Measurements from ENCODE around the gene GALNT14.

Gene GALNT14

DNA sequence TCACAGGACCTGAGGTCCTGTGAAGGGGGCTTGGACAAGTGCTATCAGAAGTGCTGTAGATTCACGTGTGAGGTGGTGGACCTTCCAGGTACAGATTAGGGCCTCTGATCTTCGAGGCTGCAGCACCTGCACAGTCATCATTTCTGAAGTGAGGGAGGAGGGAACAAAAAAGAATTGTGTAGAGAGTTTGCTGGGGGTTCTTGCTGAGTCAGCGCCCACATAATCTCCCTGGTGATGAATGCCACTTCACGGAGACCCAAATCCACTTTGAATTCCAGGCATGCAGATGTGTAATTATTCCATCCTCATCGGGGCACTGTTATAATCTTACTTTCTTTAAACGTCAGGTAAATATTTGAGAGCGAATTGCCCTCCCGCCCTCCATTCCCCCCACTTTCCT, 202.4 kb downstream of the GALNT14 start:
- peaks cover 22 to 23% of the 10 kb centered on the region in 2 donors for H3K27me3 Mint-ChIP-seq
- no peak overlapping the region for H3K27ac Mint-ChIP-seq
- H3K36me3 Mint-ChIP-seq (ENCODE audit: insufficient read depth), result no peaks in the 10 kb centered on the region
- H3K9me3 Mint-ChIP-seq, result no peaks in the 10 kb centered on the region
- ATAC-seq (replicated peaks) (no peak), DNase-seq (no peak)
- H3K4me3 Mint-ChIP-seq, result no peak overlapping the region
- no peaks in the 10 kb centered on the region for H3K4me1 Mint-ChIP-seq (ENCODE audit: low read depth in 2 of 2)

DNA sequence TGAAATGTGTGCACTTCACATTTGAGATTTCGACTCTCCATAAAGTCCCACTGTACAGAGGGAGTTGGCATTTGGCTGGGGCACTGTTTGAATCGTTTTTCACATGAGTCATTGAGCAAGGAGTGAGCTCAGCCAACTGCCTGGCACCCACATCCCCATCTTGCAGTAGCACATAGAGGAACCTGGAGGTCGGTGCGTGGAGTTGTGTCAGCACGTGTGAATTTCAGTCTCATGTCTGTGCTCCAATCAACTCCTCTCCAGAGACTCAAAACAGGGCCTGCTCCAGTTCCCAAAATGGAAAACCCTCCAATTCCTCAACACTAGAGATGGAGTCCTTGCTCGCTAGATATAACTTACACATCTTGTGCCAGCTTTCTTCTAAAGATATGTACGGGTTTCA, 204.2 kb downstream of the GALNT14 start:
- Mint-ChIP-seq H3K27me3 (peaks cover 9 to 10% of the 10 kb centered on the region in 2 donors), H3K27ac (no peak overlapping the region), H3K9me3 (no peaks in the 10 kb centered on the region), H3K4me3 (no peak overlapping the region), H3K36me3 (ENCODE audit: insufficient read depth) (no peaks in the 10 kb centered on the region), H3K4me1 (ENCODE audit: low read depth in 2 of 2) (no peaks in the 10 kb centered on the region)
- DNase-seq (no peak), ATAC-seq (replicated peaks) (no peak)

DNA sequence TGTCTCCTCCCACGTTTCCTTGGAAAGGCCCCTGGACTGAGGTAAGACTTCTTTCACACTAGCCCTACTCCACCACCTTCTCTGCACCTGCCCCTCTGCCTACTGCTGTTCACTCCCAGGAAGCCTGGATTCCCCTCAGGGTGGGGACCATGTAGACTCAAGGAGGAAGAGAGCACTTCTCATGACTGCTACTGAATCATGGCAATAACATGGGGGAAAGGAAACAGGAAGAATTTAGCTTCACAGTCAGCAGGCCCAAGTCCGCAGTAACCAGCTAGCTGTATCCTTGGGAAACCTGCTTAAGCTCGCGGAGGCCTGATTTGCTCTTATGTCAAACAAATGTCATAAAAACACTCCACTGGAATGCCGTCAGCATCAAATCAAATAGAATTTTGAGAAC, 204.7 kb downstream of the GALNT14 start:
- ATAC-seq (replicated peaks) (no peak), DNase-seq (no peak)
- H3K27ac Mint-ChIP-seq, result no peak overlapping the region
- H3K9me3 Mint-ChIP-seq, result no peaks in the 10 kb centered on the region
- H3K27me3 Mint-ChIP-seq, result peaks cover 3 to 5% of the 10 kb centered on the region in 2 donors
- H3K4me3 Mint-ChIP-seq, result no peak overlapping the region
- H3K36me3 Mint-ChIP-seq (ENCODE audit: insufficient read depth), result no peaks in the 10 kb centered on the region
- H3K4me1 Mint-ChIP-seq (ENCODE audit: low read depth in 2 of 2), result no peaks in the 10 kb centered on the region

DNA sequence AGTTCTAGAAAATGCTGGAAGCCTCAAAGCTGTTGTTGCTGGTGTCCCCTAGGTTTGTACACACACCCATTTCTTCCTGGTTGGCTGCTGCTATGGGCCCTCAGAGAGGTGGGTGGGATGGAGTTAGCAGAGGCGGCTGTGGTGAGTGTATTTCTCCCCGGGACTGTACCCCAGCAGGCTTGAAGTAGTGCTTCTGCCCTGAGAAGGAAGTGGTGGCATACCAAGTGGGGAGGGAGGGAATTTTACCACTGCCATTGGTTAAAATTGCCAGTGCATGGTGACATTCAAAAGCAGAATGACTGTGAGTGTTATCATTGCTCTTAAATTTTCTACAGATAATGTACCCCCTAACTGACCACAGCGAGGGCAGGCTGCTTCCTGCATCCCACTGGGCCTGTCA, 205.4 kb downstream of the GALNT14 start:
- no peak overlapping the region for H3K27ac Mint-ChIP-seq
- no peaks in the 10 kb centered on the region for H3K36me3 Mint-ChIP-seq (ENCODE audit: insufficient read depth)
- H3K9me3 Mint-ChIP-seq, result no peaks in the 10 kb centered on the region
- H3K27me3 Mint-ChIP-seq, result no peaks in the 10 kb centered on the region
- ATAC-seq (replicated peaks), result no peak
- H3K4me1 Mint-ChIP-seq (ENCODE audit: low read depth in 2 of 2), result no peaks in the 10 kb centered on the region
- DNase-seq, result no peak
- H3K4me3 Mint-ChIP-seq, result no peak overlapping the region

DNA sequence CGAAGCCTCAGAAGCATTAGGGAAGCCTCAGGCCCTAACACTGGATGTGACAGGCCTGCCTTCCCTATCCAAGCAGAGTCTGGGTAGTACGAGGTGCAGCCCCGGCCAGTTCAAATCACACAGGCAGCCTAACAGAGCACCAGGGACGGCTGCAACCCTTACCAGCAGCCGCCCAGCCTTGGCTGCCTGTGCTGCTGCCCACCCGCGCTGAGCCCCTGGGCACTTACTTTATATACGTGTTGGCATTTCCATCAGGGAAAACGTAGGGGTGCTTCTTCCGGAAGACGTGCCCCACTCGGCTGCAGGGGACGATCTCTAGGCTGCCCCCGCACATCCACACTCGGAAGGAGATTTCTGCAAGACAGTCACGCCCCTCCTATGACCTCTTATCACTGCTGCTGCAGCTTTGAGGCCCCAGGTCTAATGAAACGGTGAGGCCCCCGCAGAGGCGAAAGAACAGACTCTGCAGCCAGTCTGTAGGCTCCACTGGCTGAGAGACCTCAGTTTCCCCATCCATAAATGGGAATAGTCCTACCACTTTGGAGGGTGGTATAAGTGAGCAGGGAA, 206.3 kb downstream of the GALNT14 start:
- no peaks in the 10 kb centered on the region for H3K4me1 Mint-ChIP-seq (ENCODE audit: low read depth in 2 of 2)
- no peak overlapping the region for H3K27ac Mint-ChIP-seq
- no peak overlapping the region for H3K4me3 Mint-ChIP-seq
- H3K27me3 Mint-ChIP-seq, result no peaks in the 10 kb centered on the region
- DNase-seq (no peak), ATAC-seq (replicated peaks) (no peak)
- H3K9me3 Mint-ChIP-seq, result no peaks in the 10 kb centered on the region
- no peaks in the 10 kb centered on the region for H3K36me3 Mint-ChIP-seq (ENCODE audit: insufficient read depth)

DNA sequence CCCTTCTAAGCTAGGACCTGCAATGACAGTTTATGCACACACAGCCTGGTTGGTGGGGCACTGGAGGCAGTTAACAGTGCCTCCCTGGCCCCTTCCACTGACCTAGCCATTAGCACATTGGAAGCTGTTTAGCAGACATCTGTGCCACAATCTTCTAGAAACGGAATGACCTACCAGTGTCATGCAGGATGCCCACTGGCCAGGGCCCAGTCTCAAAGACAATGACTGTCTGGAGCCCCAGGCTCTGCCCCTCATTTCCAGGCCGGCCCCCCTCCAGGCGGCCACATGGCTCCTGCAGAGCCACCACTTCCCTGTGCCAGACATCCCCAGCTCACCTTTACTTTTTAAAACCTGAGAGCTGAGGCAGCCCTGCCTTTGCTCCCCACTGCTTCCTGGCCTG, 207.5 kb downstream of the GALNT14 start:
- Mint-ChIP-seq H3K36me3 (ENCODE audit: insufficient read depth) (no peaks in the 10 kb centered on the region), H3K9me3 (no peaks in the 10 kb centered on the region), H3K27ac (no peak overlapping the region), H3K4me3 (no peak overlapping the region), H3K4me1 (ENCODE audit: low read depth in 2 of 2) (no peaks in the 10 kb centered on the region), H3K27me3 (no peaks in the 10 kb centered on the region)
- DNase-seq (no peak), ATAC-seq (replicated peaks) (no peak)

DNA sequence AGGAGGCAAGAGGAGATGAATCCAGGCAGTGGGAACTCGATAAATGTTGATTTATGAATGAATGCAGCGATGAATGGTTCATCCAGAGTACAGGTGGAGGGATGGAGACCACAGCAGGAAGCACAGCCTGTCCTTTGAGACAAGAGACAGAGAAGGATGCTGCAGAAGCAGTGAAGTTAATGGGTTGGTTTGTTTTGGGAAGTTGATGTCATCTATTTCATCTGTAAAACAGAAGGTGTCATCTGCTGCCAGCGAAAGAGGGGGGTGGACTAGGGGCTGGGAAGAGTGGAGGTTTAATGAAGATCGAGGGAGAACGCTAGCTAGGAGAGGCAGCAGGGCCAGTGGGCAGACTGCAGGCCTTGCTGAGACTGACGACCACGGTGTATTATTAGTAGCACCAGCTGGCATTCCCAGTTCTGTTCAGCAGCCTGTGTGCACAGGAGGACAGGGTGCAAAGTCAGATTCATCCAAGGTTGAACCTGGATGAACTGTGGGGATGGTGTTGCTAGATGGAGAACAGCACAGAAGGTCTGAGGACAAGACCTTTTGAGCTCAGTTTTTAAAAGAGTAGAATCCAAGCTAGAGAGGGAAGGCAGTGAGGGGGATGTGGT, 210.7 kb downstream of the GALNT14 start:
- no peaks in the 10 kb centered on the region for H3K4me1 Mint-ChIP-seq (ENCODE audit: low read depth in 2 of 2)
- H3K9me3 Mint-ChIP-seq, result no peaks in the 10 kb centered on the region
- DNase-seq (no peak), ATAC-seq (replicated peaks) (no peak)
- H3K27me3 Mint-ChIP-seq, result peaks cover 0 to 3% of the 10 kb centered on the region in 2 donors
- no peak overlapping the region for H3K27ac Mint-ChIP-seq
- H3K36me3 Mint-ChIP-seq (ENCODE audit: insufficient read depth), result no peaks in the 10 kb centered on the region
- no peak overlapping the region for H3K4me3 Mint-ChIP-seq

DNA sequence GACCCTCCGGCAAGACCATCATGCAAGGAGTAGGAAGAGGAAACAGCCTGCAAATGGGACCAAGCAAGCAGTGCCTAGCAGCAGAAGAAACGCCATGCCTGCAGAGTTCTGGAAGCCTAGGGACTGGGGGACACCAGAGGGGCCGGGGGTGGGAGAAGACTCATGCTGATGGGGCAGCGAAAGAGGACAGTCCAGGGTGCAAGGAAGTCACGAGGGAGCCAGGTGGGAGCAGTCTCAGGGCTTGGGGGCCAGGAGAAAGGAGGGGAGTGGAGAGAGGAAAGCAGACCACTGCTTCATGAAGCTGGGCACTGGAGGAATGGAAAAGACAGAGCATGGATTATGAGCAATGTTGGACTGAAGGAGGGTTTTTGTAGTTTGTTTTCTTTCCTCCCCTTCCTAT, 211.6 kb downstream of the GALNT14 start:
- H3K36me3 Mint-ChIP-seq (ENCODE audit: insufficient read depth), result no peaks in the 10 kb centered on the region
- H3K27ac Mint-ChIP-seq, result no peak overlapping the region
- DNase-seq (no peak), ATAC-seq (replicated peaks) (no peak)
- no peaks in the 10 kb centered on the region for H3K9me3 Mint-ChIP-seq
- H3K27me3 Mint-ChIP-seq, result peaks cover 0 to 9% of the 10 kb centered on the region in 2 donors
- H3K4me1 Mint-ChIP-seq (ENCODE audit: low read depth in 2 of 2), result no peaks in the 10 kb centered on the region
- no peak overlapping the region for H3K4me3 Mint-ChIP-seq

DNA sequence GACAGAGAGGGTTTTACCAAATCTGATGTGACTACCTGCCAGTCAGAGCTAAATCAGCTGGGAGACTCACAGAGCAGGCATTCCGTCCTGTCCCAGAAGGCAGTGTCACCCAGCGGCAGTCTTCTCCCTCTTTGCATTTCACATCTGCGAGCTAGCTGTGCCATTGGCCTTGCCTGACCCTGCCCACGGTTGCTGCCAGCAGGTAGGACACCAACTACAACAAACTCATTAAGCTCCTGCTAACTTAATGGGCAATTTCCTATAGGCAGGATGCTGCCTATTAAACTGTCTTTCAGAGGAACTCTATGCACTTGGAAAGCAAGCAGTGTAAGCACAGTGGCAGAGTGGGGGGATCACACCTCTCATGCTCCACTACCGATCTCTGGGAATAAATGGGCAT, 214.6 kb downstream of the GALNT14 start:
- no peaks in the 10 kb centered on the region for H3K4me1 Mint-ChIP-seq (ENCODE audit: low read depth in 2 of 2)
- H3K27ac Mint-ChIP-seq, result no peak overlapping the region
- no peak for ATAC-seq (replicated peaks)
- H3K4me3 Mint-ChIP-seq, result no peak overlapping the region
- H3K27me3 Mint-ChIP-seq, result peaks cover 0 to 16% of the 10 kb centered on the region in 2 donors
- no peaks in the 10 kb centered on the region for H3K36me3 Mint-ChIP-seq (ENCODE audit: insufficient read depth)
- H3K9me3 Mint-ChIP-seq, result no peaks in the 10 kb centered on the region
- DNase-seq, result no peak

DNA sequence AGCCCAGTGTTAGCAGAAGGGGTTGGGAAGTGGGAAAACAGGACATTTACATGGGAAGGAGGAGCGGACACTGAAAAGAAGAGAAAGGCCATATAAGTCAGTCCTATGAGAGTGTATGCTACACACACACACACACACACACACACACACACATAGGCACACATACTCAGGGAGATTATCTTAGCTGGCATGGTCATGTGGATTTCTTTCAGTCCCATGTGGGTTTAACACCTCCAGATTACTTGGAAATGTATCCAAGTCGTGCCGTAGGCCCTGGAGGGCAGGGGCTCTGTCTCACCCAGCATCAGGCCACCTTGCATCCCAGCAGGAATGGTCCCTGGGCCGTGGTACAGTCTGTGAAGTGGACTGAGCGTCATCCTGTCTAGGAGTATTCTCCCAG, 217.7 kb downstream of the GALNT14 start:
- DNase-seq (no peak), ATAC-seq (replicated peaks) (no peak)
- no peaks in the 10 kb centered on the region for H3K4me1 Mint-ChIP-seq (ENCODE audit: low read depth in 2 of 2)
- H3K36me3 Mint-ChIP-seq (ENCODE audit: insufficient read depth), result no peaks in the 10 kb centered on the region
- peaks cover 0 to 30% of the 10 kb centered on the region in 2 donors for H3K27me3 Mint-ChIP-seq
- H3K9me3 Mint-ChIP-seq, result no peaks in the 10 kb centered on the region
- no peak overlapping the region for H3K27ac Mint-ChIP-seq
- H3K4me3 Mint-ChIP-seq, result no peak overlapping the region

DNA sequence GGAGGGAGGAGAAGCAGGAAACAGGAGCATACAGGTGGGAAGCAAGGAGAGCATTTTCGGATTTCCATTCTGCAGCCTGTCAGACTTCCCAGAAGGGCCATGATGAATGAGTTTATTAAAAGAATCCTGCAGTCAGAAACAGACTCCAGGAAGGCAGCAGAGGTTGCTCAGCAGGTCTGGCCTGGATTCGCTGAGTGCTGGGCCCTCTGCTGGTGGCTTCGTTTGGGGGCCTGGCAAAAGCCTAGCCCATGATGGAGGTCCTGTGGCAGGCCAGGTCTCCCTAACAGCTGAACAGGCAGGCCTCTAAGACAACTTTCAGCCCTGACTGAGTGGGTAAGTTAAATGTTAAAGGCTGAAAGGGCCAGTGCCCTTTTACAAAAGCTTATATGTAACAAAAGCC, 222.8 kb downstream of the GALNT14 start:
- H3K36me3 Mint-ChIP-seq (ENCODE audit: insufficient read depth), result no peaks in the 10 kb centered on the region
- H3K27me3 Mint-ChIP-seq, result peaks cover 4 to 41% of the 10 kb centered on the region in 2 donors
- no peak overlapping the region for H3K27ac Mint-ChIP-seq
- peaks cover 0 to 2% of the 10 kb centered on the region in 2 donors for H3K4me1 Mint-ChIP-seq (ENCODE audit: low read depth in 2 of 2)
- ATAC-seq (replicated peaks), result no peak
- no peaks in the 10 kb centered on the region for H3K9me3 Mint-ChIP-seq
- no peak for DNase-seq
- no peak overlapping the region for H3K4me3 Mint-ChIP-seq

DNA sequence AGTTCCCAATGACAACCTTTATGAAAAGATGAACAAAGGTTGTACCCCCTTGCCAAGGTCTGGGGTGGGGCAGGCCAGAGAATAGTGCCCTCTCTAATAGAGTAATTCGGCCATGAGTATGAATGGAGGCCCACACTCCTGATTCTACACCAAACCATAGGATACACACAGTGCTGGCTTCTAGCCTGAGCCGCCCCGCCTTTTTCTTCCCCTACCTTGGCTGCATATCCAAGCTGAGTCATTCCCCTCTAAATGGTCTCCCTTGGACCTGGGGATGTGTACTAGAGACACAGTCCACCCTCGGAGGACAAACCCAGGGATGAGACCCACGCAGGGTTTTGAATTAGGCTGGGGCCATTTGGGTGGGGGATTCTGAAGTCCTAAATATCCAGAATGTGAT, 223.8 kb downstream of the GALNT14 start:
- Mint-ChIP-seq H3K27me3 (peaks cover 4 to 41% of the 10 kb centered on the region in 2 donors), H3K9me3 (no peaks in the 10 kb centered on the region), H3K4me1 (ENCODE audit: low read depth in 2 of 2) (peaks cover 0 to 2% of the 10 kb centered on the region in 2 donors), H3K27ac (no peak overlapping the region), H3K4me3 (no peak overlapping the region), H3K36me3 (ENCODE audit: insufficient read depth) (no peaks in the 10 kb centered on the region)
- DNase-seq, result no peak
- no peak for ATAC-seq (replicated peaks)

DNA sequence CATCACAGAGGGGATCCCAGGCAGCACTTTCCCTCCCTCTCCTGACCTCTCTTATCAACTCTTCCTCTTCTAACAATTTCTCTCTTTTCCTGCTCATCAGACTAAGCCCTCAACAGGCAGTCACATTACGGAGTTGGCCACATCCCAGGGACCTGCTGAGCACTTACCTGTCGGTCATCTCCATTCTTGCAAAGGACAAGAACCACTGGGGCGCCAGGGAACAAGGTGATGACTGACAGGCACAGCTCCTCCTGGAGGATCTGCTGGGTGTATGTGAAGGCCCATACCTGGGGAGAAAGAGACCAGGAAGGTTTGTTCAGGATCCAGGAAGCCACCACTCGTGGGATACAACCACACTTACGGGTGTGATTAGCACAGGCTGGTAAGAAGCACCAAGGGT, 226.2 kb downstream of the GALNT14 start:
- DNase-seq (no peak), ATAC-seq (replicated peaks) (no peak)
- Mint-ChIP-seq H3K27ac (no peak overlapping the region), H3K4me3 (no peak overlapping the region), H3K4me1 (ENCODE audit: low read depth in 2 of 2) (peaks cover 0 to 2% of the 10 kb centered on the region in 2 donors), H3K36me3 (ENCODE audit: insufficient read depth) (no peaks in the 10 kb centered on the region), H3K9me3 (no peaks in the 10 kb centered on the region), H3K27me3 (peaks cover 4 to 33% of the 10 kb centered on the region in 2 donors)

DNA sequence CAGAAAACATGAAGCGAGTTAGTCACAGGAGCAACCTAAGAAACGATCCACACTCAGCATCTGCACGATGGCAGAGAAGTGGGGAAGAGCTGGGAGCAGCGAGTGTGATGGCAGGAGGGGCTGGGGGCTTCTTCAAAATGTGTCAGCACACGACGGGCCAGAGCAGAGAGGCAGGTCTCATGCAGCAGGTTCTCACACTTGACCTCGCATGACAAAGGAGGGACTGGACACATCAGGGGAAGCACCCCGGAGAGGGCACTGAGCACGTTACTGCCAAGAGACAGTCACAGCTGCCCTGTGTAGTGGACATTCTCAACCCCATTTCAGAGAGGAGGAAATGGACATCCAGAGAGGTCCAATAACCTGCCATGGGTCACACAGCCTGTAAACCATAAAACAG, 226.9 kb downstream of the GALNT14 start:
- ATAC-seq (replicated peaks), result no peak

More for the DNA sequence above, 226.9 kb downstream of the GALNT14 start:
- peaks cover 0 to 2% of the 10 kb centered on the region in 2 donors for H3K4me1 Mint-ChIP-seq (ENCODE audit: low read depth in 2 of 2)
- no peak overlapping the region for H3K27ac Mint-ChIP-seq
- peaks cover 4 to 29% of the 10 kb centered on the region in 2 donors for H3K27me3 Mint-ChIP-seq
- H3K9me3 Mint-ChIP-seq, result no peaks in the 10 kb centered on the region
- no peak for DNase-seq
- no peaks in the 10 kb centered on the region for H3K36me3 Mint-ChIP-seq (ENCODE audit: insufficient read depth)
- H3K4me3 Mint-ChIP-seq, result no peak overlapping the region
